ENCODE data around the gene ACADSB. TPM values are rescaled to one million over a fixed set of nuclear protein-coding genes. Genes with fewer than 3 reads are reported as not detected.

ACADSB gene
- total RNA-seq, 4 donors from 2014 or later = 7.5 to 13.5 (median 10.4) TPM

DNA sequence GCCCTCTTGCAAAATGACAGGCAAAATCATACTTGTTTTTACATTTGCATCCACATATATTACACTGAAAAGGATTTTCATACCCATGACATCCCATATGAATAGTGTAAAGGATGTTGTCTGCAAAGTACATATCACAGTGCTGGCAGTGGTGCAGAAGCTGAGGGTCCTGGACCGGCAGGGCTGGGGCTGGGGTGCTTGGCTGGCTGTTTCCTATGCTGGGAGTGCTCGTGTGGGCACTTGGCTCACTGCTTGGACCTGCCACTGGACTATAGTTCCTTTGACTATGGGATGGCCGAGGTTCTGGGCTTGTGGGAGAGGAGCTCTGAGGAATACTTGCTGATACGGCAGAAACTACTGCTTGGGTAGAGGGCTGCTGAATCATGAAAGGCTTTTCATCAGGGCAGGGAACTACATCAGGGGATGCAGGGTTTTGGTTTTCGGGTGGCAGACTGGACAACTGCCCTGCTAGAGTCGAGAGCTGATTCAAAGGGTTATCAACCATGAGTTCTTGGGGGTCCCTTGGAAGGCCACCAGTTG lies 14.9 kb upstream of the ACADSB start:
- peaks cover 0 to 72% (median 10%) of the 10 kb centered on the region in 3 donors for H3K36me3 ChIP-seq
- peaks cover 0 to 3% (median 0%) of the 10 kb centered on the region in 3 donors for H3K4me1 ChIP-seq
- no peak for DNase-seq
- WGBS, 2 donors = 89 to 98% methylated on average over 5 to 6 of the region's 6 CpGs
- no peak overlapping the region for H3K27ac ChIP-seq
- no peaks in the 10 kb centered on the region for H3K9me3 ChIP-seq
- no peaks in the 10 kb centered on the region for H3K27me3 ChIP-seq
- TF ChIP-seq POLR2A (IDR thresholded peaks at IDR 0.05) = no peak
- TF ChIP-seq, protein P1, sequence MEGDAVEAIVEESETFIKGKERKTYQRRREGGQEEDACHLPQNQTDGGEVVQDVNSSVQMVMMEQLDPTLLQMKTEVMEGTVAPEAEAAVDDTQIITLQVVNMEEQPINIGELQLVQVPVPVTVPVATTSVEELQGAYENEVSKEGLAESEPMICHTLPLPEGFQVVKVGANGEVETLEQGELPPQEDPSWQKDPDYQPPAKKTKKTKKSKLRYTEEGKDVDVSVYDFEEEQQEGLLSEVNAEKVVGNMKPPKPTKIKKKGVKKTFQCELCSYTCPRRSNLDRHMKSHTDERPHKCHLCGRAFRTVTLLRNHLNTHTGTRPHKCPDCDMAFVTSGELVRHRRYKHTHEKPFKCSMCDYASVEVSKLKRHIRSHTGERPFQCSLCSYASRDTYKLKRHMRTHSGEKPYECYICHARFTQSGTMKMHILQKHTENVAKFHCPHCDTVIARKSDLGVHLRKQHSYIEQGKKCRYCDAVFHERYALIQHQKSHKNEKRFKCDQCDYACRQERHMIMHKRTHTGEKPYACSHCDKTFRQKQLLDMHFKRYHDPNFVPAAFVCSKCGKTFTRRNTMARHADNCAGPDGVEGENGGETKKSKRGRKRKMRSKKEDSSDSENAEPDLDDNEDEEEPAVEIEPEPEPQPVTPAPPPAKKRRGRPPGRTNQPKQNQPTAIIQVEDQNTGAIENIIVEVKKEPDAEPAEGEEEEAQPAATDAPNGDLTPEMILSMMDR (IDR thresholded peaks at IDR 0.05) = no peak
- intact Hi-C loops (cut with DNase I) = no loop called here
- H3K4me3 ChIP-seq = no peak overlapping the region

DNA sequence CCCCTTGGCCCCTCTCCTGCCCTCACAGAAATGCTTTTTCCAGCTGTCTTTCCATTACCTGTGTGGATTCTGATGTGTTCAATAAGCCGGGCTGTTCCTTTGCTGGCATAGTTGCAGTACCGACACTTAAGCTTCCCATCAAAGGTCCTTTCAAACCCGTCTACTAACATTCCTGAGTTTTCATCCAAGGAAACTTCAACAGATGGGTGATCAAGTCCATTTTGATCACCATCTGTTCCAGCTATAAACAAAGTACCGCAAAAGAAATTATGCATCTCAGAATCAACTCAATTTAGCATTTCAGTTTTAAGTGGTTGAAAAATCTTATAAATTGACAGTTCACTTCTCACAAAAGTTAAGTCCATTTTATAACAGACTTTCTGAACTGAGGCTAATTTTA lies 12.9 kb upstream of the ACADSB start:
- WGBS, 2 donors = 80 to 94% methylated on average over 4 of the region's 4 CpGs
- DNase-seq = no peak
- intact Hi-C loops (cut with DNase I) = no loop called here
- peaks cover 0 to 16% (median 4%) of the 10 kb centered on the region in 3 donors for H3K4me1 ChIP-seq
- TF ChIP-seq POLR2A (IDR thresholded peaks at IDR 0.05) = no peak
- TF ChIP-seq, protein P1 (IDR thresholded peaks at IDR 0.05) = no peak
- peaks cover 0 to 72% (median 10%) of the 10 kb centered on the region in 3 donors for H3K36me3 ChIP-seq
- no peak overlapping the region for H3K27ac ChIP-seq
- no peaks in the 10 kb centered on the region for H3K27me3 ChIP-seq
- H3K9me3 ChIP-seq = no peaks in the 10 kb centered on the region
- H3K4me3 ChIP-seq = no peak overlapping the region

DNA sequence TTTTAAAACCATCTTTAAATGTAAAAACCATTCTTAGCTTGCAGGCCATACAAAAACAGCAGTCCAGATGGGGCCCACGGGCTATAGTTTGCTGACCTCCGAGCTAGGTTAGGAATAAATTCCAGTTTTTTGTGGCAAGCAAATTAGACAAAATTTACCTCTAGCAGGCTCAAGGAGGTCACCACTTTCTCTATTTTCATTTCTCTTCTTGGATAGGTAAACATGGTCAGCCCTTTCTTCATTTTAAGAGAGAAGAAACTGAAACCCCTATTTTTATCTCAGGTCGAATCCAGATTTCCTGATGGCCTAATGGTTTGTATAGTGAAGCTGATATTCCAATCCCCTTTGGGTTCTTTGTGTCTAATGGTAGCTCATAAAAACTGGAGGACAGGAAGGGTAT lies 10.9 kb upstream of the ACADSB start:
- no peak for DNase-seq
- Histone ChIP-seq H3K4me1 (peaks cover 0 to 16% (median 4%) of the 10 kb centered on the region in 3 donors), H3K27ac (no peak overlapping the region), H3K4me3 (no peak overlapping the region), H3K9me3 (no peaks in the 10 kb centered on the region), H3K36me3 (peaks cover 0 to 56% (median 10%) of the 10 kb centered on the region in 3 donors), H3K27me3 (no peaks in the 10 kb centered on the region)
- WGBS, 2 donors = 75 to 91% methylated on average over 3 of the region's 3 CpGs
- intact Hi-C loops (cut with DNase I) = no loop called here
- TF ChIP-seq POLR2A (IDR thresholded peaks at IDR 0.05) = no peak
- TF ChIP-seq, protein P1 (IDR thresholded peaks at IDR 0.05) = no peak

DNA sequence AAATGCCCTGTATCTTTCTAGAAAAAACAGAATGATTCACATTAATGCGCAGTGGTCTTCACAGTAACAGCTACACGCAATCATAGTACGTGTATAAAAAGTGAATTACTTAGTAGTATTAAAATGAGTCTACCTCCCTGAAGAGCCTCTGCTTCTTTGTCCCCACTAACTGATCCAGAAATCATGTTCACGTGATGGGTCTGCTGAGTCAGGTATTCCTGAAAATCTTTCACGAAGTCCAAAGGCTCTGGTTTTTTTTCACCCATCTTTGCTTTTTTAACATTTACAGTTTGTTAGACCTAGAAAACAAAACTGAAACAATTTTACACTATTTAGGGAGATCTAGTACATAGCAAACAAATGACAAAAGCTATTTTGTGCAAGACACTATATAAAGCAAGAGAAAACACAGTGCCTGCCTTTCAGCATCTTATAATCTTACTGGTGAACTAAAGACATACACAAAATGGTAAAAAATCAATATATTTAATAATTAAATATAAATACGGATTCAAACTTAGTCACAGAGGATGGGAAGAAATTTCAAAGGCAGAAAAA lies 10.4 kb upstream of the ACADSB start:
- Histone ChIP-seq H3K4me3 (no peak overlapping the region), H3K27me3 (no peaks in the 10 kb centered on the region), H3K9me3 (no peaks in the 10 kb centered on the region), H3K27ac (no peak overlapping the region), H3K4me1 (peaks cover 0 to 16% (median 4%) of the 10 kb centered on the region in 3 donors), H3K36me3 (peaks cover 0 to 51% (median 10%) of the 10 kb centered on the region in 3 donors)
- 86 to 90% methylated on average over 6 of the region's 6 CpGs for WGBS, 2 donors
- TF ChIP-seq POLR2A (IDR thresholded peaks at IDR 0.05) = no peak
- intact Hi-C loops (cut with DNase I) = no loop called here
- no peak for DNase-seq

DNA sequence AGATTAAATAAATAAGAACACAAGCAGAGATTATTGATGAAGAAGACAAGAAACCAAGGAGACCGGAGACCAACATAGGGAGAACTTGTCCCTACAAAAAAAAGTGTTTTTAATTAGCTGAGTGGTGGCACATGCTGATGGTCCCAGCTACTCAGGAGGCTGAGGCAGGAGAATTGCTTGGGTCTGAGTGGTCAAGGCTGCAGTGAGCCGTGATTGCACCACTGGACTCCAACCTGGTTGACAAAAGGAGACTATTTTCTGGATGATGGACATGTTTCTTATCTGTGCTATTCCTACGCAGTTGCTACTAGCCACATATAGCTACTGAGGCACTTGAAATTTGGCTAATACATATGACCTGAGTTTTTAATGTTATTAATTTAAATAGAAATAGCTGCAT lies 9.9 kb upstream of the ACADSB start:
- H3K4me3 ChIP-seq = no peak overlapping the region
- TF ChIP-seq, protein P1 (IDR thresholded peaks at IDR 0.05) = no peak
- TF ChIP-seq POLR2A (IDR thresholded peaks at IDR 0.05) = no peak
- peaks cover 0 to 16% (median 4%) of the 10 kb centered on the region in 3 donors for H3K4me1 ChIP-seq
- H3K27ac ChIP-seq = no peak overlapping the region
- H3K36me3 ChIP-seq = peaks cover 0 to 46% (median 10%) of the 10 kb centered on the region in 3 donors
- no peaks in the 10 kb centered on the region for H3K9me3 ChIP-seq
- intact Hi-C loops (cut with DNase I) = no loop called here
- 91 to 95% methylated on average over 3 of the region's 3 CpGs for WGBS, 2 donors
- no peak for DNase-seq
- H3K27me3 ChIP-seq = no peaks in the 10 kb centered on the region
